ENCODE measurements around the gene KRTAP5-9. TPM values are rescaled to one million over a fixed set of nuclear protein-coding genes. Genes with fewer than 3 reads are reported as not detected.
"Not testable (repeated sequence)": the region's sequence is repeated elsewhere in the genome, so short reads cannot be mapped to it uniquely, and the experiment has no call there.

KRTAP5-9 gene
- total RNA-seq, 4 donors from 2014 or later, result not detected

DNA sequence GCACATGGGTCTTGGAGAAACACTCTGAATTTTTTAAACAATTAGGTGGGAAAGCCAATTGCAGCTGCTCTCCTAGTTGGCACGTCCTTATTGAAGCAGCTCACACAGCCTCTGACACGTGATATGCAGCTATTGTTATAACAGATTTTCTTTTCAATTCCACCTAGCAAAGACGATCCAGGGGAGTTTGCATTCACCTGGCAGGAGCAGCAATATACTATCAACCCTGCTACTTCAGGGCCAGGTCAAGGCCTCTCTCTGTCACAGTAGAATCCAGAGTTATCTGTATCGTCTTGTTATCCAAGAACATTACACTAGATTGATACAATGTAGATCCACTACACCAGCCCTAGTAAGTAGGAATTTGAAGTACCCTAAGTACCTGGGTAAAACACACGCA lies 26.2 kb downstream of the KRTAP5-9 start:
- intact Hi-C loops (cut with DNase I), result no loop called here
- peaks cover 0 to under 1% (median under 1%) of the 10 kb centered on the region in 4 donors for H3K4me1 ChIP-seq
- H3K27ac ChIP-seq (replicated peaks in 1 of 4), result no peak overlapping the region
- no peak for TF ChIP-seq EP300 (IDR thresholded peaks at IDR 0.05)
- TF ChIP-seq POLR2AphosphoS5 (IDR thresholded peaks at IDR 0.05), result no peak
- H3K9me3 ChIP-seq, result no peaks in the 10 kb centered on the region
- 74% methylated on average over 5 of the region's 5 CpGs for WGBS
- H3K36me3 ChIP-seq, result no peaks in the 10 kb centered on the region
- no peak for DNase-seq (ENCODE audit: extremely low spot score)
- H3K27me3 ChIP-seq, result peaks cover 0 to 12% (median 0%) of the 10 kb centered on the region in 4 donors
- H3K4me3 ChIP-seq, result no peak overlapping the region

DNA sequence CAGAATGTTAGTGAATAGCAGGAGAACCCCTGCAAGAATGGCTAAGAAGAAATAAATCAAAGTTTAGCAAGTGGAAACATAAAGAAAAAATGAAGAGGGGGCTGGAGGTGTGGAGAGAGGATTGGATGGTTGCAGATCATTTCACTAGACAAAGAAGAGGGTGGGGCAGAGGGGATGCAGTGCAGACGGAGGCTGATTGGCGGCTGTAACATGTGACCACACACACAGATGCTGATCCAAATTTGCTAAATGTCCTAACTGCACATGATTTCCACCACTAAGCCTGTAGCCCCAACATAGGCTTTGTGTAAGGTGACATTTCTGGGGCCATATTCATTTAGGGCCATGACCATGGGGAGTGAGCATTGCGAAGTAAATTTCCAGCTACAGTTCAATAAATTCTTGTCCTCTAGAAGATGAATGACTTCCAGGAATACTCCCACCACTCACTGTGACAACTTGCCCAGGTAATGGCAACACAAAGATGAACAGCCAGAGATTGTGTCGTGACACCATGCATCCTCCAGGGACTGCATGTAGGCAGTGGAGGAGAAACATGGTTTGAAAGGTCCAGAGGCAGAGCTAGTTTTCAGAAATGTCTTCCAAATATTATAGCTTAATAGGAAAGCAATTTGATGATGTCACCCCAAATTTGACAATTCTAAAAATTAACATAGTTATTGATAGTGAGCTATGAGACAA lies 27.7 kb downstream of the KRTAP5-9 start:
- no peak overlapping the region for H3K27ac ChIP-seq (replicated peaks in 1 of 4)
- H3K4me3 ChIP-seq, result no peak overlapping the region
- TF ChIP-seq POLR2AphosphoS5 (IDR thresholded peaks at IDR 0.05) (no peak), EP300 (IDR thresholded peaks at IDR 0.05) (no peak), POLR2A (IDR thresholded peaks at IDR 0.05; ENCODE audit: low read depth) (no peak)
- TF ChIP-seq, protein P1, sequence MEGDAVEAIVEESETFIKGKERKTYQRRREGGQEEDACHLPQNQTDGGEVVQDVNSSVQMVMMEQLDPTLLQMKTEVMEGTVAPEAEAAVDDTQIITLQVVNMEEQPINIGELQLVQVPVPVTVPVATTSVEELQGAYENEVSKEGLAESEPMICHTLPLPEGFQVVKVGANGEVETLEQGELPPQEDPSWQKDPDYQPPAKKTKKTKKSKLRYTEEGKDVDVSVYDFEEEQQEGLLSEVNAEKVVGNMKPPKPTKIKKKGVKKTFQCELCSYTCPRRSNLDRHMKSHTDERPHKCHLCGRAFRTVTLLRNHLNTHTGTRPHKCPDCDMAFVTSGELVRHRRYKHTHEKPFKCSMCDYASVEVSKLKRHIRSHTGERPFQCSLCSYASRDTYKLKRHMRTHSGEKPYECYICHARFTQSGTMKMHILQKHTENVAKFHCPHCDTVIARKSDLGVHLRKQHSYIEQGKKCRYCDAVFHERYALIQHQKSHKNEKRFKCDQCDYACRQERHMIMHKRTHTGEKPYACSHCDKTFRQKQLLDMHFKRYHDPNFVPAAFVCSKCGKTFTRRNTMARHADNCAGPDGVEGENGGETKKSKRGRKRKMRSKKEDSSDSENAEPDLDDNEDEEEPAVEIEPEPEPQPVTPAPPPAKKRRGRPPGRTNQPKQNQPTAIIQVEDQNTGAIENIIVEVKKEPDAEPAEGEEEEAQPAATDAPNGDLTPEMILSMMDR (IDR thresholded peaks at IDR 0.05), result no peak
- peaks cover 0 to 10% (median 5%) of the 10 kb centered on the region in 4 donors for H3K4me1 ChIP-seq
- H3K9me3 ChIP-seq, result no peaks in the 10 kb centered on the region
- intact Hi-C loops (cut with DNase I), result no loop called here
- H3K27me3 ChIP-seq, result peaks cover 0 to 17% (median 0%) of the 10 kb centered on the region in 4 donors
- no peak for DNase-seq (ENCODE audit: extremely low spot score)
- 83% methylated on average over 4 of the region's 4 CpGs for WGBS
- no peaks in the 10 kb centered on the region for H3K36me3 ChIP-seq

DNA sequence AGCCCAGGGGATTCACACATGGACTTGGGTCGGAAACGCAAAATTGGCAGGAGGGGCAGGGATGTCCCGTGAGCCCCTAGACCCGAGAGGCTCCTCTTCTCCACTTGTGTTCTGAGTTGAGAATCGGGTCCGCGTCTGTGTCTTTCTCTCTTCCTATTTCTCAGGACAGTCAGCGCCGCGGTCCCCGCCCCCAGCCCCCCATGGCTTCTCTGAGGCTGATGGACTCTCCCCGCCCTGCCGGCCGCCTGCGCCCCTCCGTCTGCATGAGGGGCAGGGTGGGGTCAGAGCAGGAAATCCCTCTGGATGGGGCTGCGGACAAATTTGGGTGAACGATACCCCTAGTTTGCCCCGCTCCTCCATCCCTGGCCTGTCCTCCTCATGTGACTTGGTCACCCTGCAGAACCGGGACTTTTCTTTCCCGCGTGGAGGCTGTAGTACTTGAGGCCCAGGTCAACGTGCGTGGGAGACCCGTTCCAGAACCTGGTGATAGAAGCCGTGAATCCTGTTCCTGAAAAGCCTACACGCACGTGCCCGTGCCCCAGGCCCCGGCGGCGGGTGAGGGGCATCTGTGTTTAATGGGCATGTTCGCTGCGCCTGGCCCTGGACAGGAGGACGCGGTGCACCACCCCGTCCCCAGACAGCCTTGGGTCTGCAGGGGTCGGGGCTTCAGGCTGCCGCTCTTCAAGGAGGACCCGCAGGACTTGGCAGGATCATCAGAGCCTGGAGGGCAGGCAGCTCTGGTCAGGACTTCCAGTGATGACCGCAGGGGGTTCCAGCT lies 28.7 kb downstream of the KRTAP5-9 start:
- peaks cover 0 to 22% (median 0%) of the 10 kb centered on the region in 4 donors for H3K27me3 ChIP-seq
- intact Hi-C loops (cut with DNase I); H3K36me3 ChIP-seq; DNase-seq (ENCODE audit: extremely low spot score); H3K27ac ChIP-seq (replicated peaks in 1 of 4); H3K4me3 ChIP-seq; H3K4me1 ChIP-seq; H3K9me3 ChIP-seq: not testable (repeated sequence)
- WGBS, result 87% methylated on average over 20 of the region's 41 CpGs

DNA sequence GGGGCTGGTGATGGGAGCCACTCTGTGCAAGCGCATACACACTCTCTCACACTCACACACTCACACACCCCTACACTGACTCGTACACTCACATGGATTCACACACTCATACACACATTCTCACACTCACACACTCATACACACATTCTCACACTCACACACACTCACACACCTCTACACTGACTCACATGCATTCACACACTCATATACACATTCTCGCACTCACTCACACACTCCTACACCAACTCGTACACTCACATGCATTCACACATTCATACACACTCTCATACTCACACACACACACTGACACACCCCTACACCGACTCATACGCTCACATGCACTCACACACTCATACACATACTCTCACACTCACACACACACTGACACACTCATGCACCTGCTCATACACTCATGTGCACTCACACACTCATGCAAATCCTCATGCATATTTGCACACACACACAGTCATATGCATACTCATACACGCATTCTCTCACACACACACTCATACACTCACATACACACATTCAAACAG lies 29.3 kb downstream of the KRTAP5-9 start:
- intact Hi-C loops (cut with DNase I), result no loop called here
- DNase-seq (ENCODE audit: extremely low spot score), result no peak
- WGBS, result 89% methylated on average over 7 of the region's 7 CpGs
- Histone ChIP-seq H3K27me3 (peaks cover 0 to 29% (median 0%) of the 10 kb centered on the region in 4 donors), H3K27ac (replicated peaks in 1 of 4) (no peak overlapping the region), H3K4me3 (no peak overlapping the region), H3K4me1 (peaks cover 0 to 10% (median 5%) of the 10 kb centered on the region in 4 donors), H3K9me3 (no peaks in the 10 kb centered on the region), H3K36me3 (no peaks in the 10 kb centered on the region)
- TF ChIP-seq POLR2AphosphoS5 (IDR thresholded peaks at IDR 0.05) (no peak), POLR2A (IDR thresholded peaks at IDR 0.05; ENCODE audit: low read depth) (no peak)

DNA sequence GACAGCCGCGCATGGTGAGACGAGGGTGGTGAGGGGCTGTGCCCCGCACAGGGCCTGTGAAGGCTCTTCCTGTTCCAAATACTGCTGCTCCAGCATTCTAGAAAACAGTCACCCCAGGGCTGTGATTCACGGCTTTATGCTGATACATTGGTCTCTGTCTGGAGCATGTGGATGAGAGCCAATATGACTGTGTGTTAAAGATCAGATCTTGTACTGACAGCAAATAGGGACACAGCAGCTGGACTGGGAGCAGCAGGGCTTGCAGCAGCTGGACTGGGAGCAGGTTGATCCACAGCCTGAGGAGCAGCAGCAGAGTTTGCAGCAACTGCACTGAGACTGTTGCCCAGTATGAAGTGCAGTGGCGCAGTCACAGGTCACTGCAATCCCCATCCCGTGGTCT lies 31.3 kb downstream of the KRTAP5-9 start:
- H3K27ac ChIP-seq (replicated peaks in 1 of 4); intact Hi-C loops (cut with DNase I); H3K4me3 ChIP-seq; H3K4me1 ChIP-seq; H3K36me3 ChIP-seq; H3K9me3 ChIP-seq; DNase-seq (ENCODE audit: extremely low spot score): not testable (repeated sequence)
- 57% methylated on average over 6 of the region's 7 CpGs for WGBS
- H3K27me3 ChIP-seq, result peaks cover 0 to 42% (median 0%) of the 10 kb centered on the region in 4 donors

DNA sequence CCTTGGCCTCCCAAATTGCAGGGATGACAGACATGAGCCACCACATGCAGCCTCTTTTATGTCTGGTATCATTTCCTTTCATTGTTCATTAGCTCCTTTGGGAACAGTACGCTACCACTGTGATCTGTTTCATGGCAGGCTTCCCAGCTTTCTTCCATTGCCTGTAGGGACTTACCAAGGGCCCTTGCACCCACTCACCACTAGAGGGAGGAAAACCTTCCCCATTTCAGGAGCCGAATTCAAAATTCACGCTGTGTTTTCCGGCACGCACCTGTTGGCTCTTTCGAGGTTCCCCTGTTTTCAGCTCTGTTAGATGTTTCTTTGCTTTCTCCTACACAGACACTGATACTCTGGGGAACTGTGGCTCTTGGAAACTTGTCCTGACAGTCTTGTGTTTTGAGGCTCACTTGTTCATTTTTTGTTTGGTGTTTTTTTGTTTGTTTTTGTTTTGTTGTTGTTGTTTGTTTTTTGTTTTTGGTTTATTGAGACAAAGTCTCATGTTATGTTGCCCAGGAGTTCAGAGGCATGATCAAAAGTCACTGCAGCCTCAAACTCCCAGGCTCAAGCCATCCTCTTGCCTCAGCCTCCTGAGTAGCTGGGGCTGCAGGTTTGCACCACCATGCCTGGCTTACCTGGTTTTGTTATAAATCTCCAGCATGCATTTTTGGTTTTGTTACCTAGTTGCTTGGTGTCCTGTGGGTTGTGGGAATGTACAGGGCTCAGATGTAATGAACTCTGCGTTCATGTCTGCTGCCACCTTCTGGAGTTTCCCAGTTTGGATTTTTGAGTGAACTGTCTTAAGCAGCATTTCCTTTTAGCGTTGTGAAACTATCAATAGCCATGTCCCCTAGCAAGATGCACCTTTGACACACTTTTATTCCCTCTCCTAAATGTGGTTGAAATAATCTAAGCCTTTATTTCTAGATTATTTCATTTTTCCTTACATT lies 32.1 kb downstream of the KRTAP5-9 start:
- Histone ChIP-seq H3K36me3 (no peaks in the 10 kb centered on the region), H3K4me3 (no peak overlapping the region), H3K4me1 (peaks cover 0 to 10% (median 5%) of the 10 kb centered on the region in 4 donors), H3K27me3 (peaks cover 0 to 47% (median 0%) of the 10 kb centered on the region in 4 donors), H3K27ac (replicated peaks in 1 of 4) (no peak overlapping the region), H3K9me3 (no peaks in the 10 kb centered on the region)
- 11% methylated on average over 8 of the region's 8 CpGs for WGBS
- intact Hi-C loops (cut with DNase I), result no loop called here
- no peak for TF ChIP-seq POLR2A (IDR thresholded peaks at IDR 0.05; ENCODE audit: low read depth)
- no peak for TF ChIP-seq EP300 (IDR thresholded peaks at IDR 0.05)
- TF ChIP-seq POLR2AphosphoS5 (IDR thresholded peaks at IDR 0.05), result no peak
- TF ChIP-seq, protein P1 (IDR thresholded peaks at IDR 0.05), result peak; percentile 74 to 90 (median 76)
- DNase-seq (ENCODE audit: extremely low spot score), result no peak
